GM19043 (cell line): ENCODE data around the gene PBRM1.

ENCODE experiments used
- ATAC-seq: cut with Tn5 transposase; IDR thresholded peaks from one replicate; pipeline ENCODE4 v1.9.1; 2021; ENCODE audit warnings: low read depth; ENCODE audit not compliant: unreplicated experiment

Gene PBRM1

GRCh38 chr3:52512727-52513126 is 173.0 kb downstream of the PBRM1 start:
- no peak for ATAC-seq

- no peak for ATAC-seq
Observed at GRCh38 chr3:52512105-52512504, 173.6 kb downstream of the PBRM1 start.

GRCh38 chr3:52511509-52511908 is 174.2 kb downstream of the PBRM1 start:
- ATAC-seq, result no peak

GRCh38 chr3:52509753-52510328 is 175.9 kb downstream of the PBRM1 start:
- ATAC-seq, result no peak

GRCh38 chr3:52507359-52507758 is 178.4 kb downstream of the PBRM1 start:
- ATAC-seq, result no peak

- ATAC-seq, result no peak
Observed at GRCh38 chr3:52506266-52506966, 179.3 kb downstream of the PBRM1 start.

- no peak for ATAC-seq
Observed at GRCh38 chr3:52504977-52505376, 180.7 kb downstream of the PBRM1 start.

- ATAC-seq, result no peak
Observed at GRCh38 chr3:52503788-52504424, 181.8 kb downstream of the PBRM1 start.

GRCh38 chr3:52502808-52503350 is 182.8 kb downstream of the PBRM1 start:
- ATAC-seq, result no peak

- ATAC-seq, result no peak
Observed at GRCh38 chr3:52502001-52502400, 183.7 kb downstream of the PBRM1 start.

GRCh38 chr3:52501046-52501445 is 184.7 kb downstream of the PBRM1 start:
- no peak for ATAC-seq

- ATAC-seq, result no peak
Observed at GRCh38 chr3:52498137-52499054, 187.3 kb downstream of the PBRM1 start.

GRCh38 chr3:52495777-52496602 is 189.7 kb downstream of the PBRM1 start:
- ATAC-seq, result no peak
